Motor neuron (in vitro differentiated cells): ENCODE data around the gene BIRC3. TPM values are rescaled to one million over a fixed set of nuclear protein-coding genes. Genes with fewer than 3 reads are reported as not detected.

Experiments used
- ATAC-seq, 8 experiments: fragments of 200-7000 bp; cut with Tn5 transposase; replicated peaks in 6 of 8; 2 replicates each; pipeline ENCODE4 v1.8.0; 2021; ENCODE audit warnings: mild to moderate bottlenecking in 8 of 8, moderate library complexity in 8 of 8
- H3K27ac ChIP-seq, 2 donors: fragments of 250-450 bp; sonication (Bioruptor Pico); 2 replicates each; pipeline ENCODE4 v1.9.0; 2021; ENCODE audit warnings: antibody characterized with exemption in 2 of 2, mild to moderate bottlenecking in 2 of 2, moderate library complexity in 1 of 2
- H3K4me1 ChIP-seq, 2 donors: fragments of 250-450 bp; sonication (Bioruptor Pico); replicated peaks in 1 of 2; 2 replicates each; pipeline ENCODE4 v1.6.1; 2021; ENCODE audit warnings: antibody characterized with exemption in 2 of 2, mild to moderate bottlenecking in 2 of 2, moderate library complexity in 1 of 2
- H3K4me3 ChIP-seq, 5 donors: fragments of 250-450 bp; sonication (Bioruptor Pico); 2 replicates each; pipeline ENCODE4 v1.9.0; 2021; ENCODE audit warnings: antibody characterized with exemption in 5 of 5, mild to moderate bottlenecking in 5 of 5, moderate library complexity in 4 of 5
- WGBS, 10 experiments: fragments of 450-650 bp; shearing (Covaris generic); methylation state at CpG; one replicate each; pipeline ENCODE4 v1.0.0; 2022; 5-methylcytosine and 5-hydroxymethylcytosine counted together
- in situ Hi-C, 9 experiments: fragments of 400-800 bp; cut with MboI; loops; one replicate each; pipeline ENCODE4 v1.15.0; 2021; ENCODE audit warnings: low sequenced_read_pairs in 9 of 9, low pct_unique_long_range_greater_than_20kb in 2 of 9; ENCODE audit not compliant: unreplicated experiment in 9 of 9
- total RNA-seq, 8 experiments: library from RNA; unstranded; fragments of 300-600 nt; gene quantifications; 2 replicates each; pipeline versions ENCODE4 v1.2.3 to v1.2.4, GENCODE V29; 2022

Gene BIRC3
- total RNA-seq, 8 experiments from 2014 or later: 0.11 to 2.2 (median 0.49) TPM

GRCh38 chr11:102302241-102302640, 15.0 kb upstream of the BIRC3 start:
- H3K27ac ChIP-seq: no peak overlapping the region
- ATAC-seq: no peak
- WGBS, 10 experiments: 20 to 60% (median 40%) methylated on average over 1 of the region's 1 CpG; no CpG with 5 or more reads in 7 of the 10 experiments
- H3K4me1 ChIP-seq: no peaks in the 10 kb centered on the region
- no peak overlapping the region for H3K4me3 ChIP-seq
- in situ Hi-C loops: no loop called here

GRCh38 chr11:102304686-102305085, 12.6 kb upstream of the BIRC3 start:
- WGBS, 10 experiments: 28 to 100% (median 80%) methylated on average over 1 to 3 of the region's 4 CpGs; no CpG with 5 or more reads in 3 of the 10 experiments
- in situ Hi-C loops: no loop called here
- Histone ChIP-seq H3K27ac (no peak overlapping the region), H3K4me3 (no peak overlapping the region), H3K4me1 (no peaks in the 10 kb centered on the region)
- no peak for ATAC-seq

GRCh38 chr11:102305352-102306047, 11.8 kb upstream of the BIRC3 start:
- in situ Hi-C loops: no loop called here
- no peak overlapping the region for H3K4me3 ChIP-seq
- no peak for ATAC-seq
- no peaks in the 10 kb centered on the region for H3K4me1 ChIP-seq
- 25 to 95% (median 83%) methylated on average over 1 to 3 of the region's 3 CpGs; no CpG with 5 or more reads in 2 of the 10 experiments for WGBS, 10 experiments
- no peak overlapping the region for H3K27ac ChIP-seq

GRCh38 chr11:102306048-102306597, 11.2 kb upstream of the BIRC3 start:
- in situ Hi-C loops: no loop called here
- Histone ChIP-seq H3K27ac (no peak overlapping the region), H3K4me1 (no peaks in the 10 kb centered on the region), H3K4me3 (no peak overlapping the region)
- no peak for ATAC-seq
- 85 to 100% (median 94%) methylated on average over 1 to 5 of the region's 5 CpGs; no CpG with 5 or more reads in 7 of the 10 experiments for WGBS, 10 experiments

- in situ Hi-C loops: no loop called here
- no peak for ATAC-seq
- 26 to 95% (median 72%) methylated on average over 3 to 9 of the region's 9 CpGs; no CpG with 5 or more reads in 1 of the 10 experiments for WGBS, 10 experiments
These were observed 10.2 kb upstream of the BIRC3 start for GRCh38 chr11:102306817-102307726.

GRCh38 chr11:102307727-102308038, 9.6 kb upstream of the BIRC3 start:
- in situ Hi-C loops: no loop called here
- Histone ChIP-seq H3K4me3 (no peak overlapping the region), H3K4me1 (no peaks in the 10 kb centered on the region), H3K27ac (no peak overlapping the region)
- no peak for ATAC-seq

More at GRCh38 chr11:102306817-102307726, 10.2 kb upstream of the BIRC3 start:
- Histone ChIP-seq H3K4me3 (no peak overlapping the region), H3K4me1 (no peaks in the 10 kb centered on the region), H3K27ac (no peak overlapping the region)

GRCh38 chr11:102309621-102310541, 7.4 kb upstream of the BIRC3 start:
- in situ Hi-C loops: no loop called here
- ATAC-seq: no peak
- Histone ChIP-seq H3K4me3 (no peak overlapping the region), H3K4me1 (no peaks in the 10 kb centered on the region), H3K27ac (no peak overlapping the region)
- WGBS, 10 experiments: 53 to 100% (median 90%) methylated on average over 6 to 17 of the region's 25 CpGs; no CpG with 5 or more reads in 1 of the 10 experiments

- in situ Hi-C loops: no loop called here
- Histone ChIP-seq H3K4me1 (no peaks in the 10 kb centered on the region), H3K27ac (no peak overlapping the region), H3K4me3 (no peak overlapping the region)
- no peak for ATAC-seq
- WGBS, 10 experiments: 17 to 100% (median 88%) methylated on average over 1 to 2 of the region's 2 CpGs; no CpG with 5 or more reads in 1 of the 10 experiments
These were observed 4.6 kb upstream of the BIRC3 start for GRCh38 chr11:102312667-102313066.

- no peak overlapping the region for H3K4me3 ChIP-seq
- no peak overlapping the region for H3K27ac ChIP-seq
- WGBS, 10 experiments: 66 to 100% (median 80%) methylated on average over 1 to 4 of the region's 4 CpGs; no CpG with 5 or more reads in 1 of the 10 experiments
- in situ Hi-C loops: no loop called here
- no peaks in the 10 kb centered on the region for H3K4me1 ChIP-seq
- no peak for ATAC-seq
These were observed 3.9 kb upstream of the BIRC3 start for GRCh38 chr11:102313238-102313940.

- Histone ChIP-seq H3K4me1 (no peaks in the 10 kb centered on the region), H3K27ac (no peak overlapping the region), H3K4me3 (no peak overlapping the region)
- in situ Hi-C loops: no loop called here
- WGBS, 10 experiments: 50 to 100% (median 81%) methylated on average over 1 to 2 of the region's 2 CpGs; no CpG with 5 or more reads in 1 of the 10 experiments
- ATAC-seq: no peak
These were observed 2.5 kb upstream of the BIRC3 start for GRCh38 chr11:102314784-102315183.

- Histone ChIP-seq H3K4me3 (no peak overlapping the region), H3K4me1 (no peaks in the 10 kb centered on the region), H3K27ac (no peak overlapping the region)
- 66 to 98% (median 85%) methylated on average over 1 to 4 of the region's 4 CpGs; no CpG with 5 or more reads in 1 of the 10 experiments for WGBS, 10 experiments
- in situ Hi-C loops: no loop called here
- no peak for ATAC-seq
These were observed 859 bp upstream of the BIRC3 start for GRCh38 chr11:102316346-102316904.

- in situ Hi-C loops: no loop called here
- ATAC-seq: no peak
- H3K4me3 ChIP-seq: peak overlapping the region; percentile 4 to 31 (median 21)
- no peaks in the 10 kb centered on the region for H3K4me1 ChIP-seq
- H3K27ac ChIP-seq: no peak overlapping the region
- WGBS, 10 experiments: 41 to 100% (median 81%) methylated on average over 2 to 6 of the region's 7 CpGs
These were observed 452 bp downstream of the BIRC3 start for GRCh38 chr11:102317768-102318103.
